Measurements from ENCODE around the gene ENTR1.

The ENTR1 gene

GRCh38 chr9:136378170-136379002 lies 32.0 kb downstream of the ENTR1 start:
- in situ Hi-C loops (cut with MboI; ENCODE audit: low sequenced_read_pairs): no loop called here

- in situ Hi-C loops (cut with MboI; ENCODE audit: low sequenced_read_pairs): no loop called here
Observed at GRCh38 chr9:136377341-136378169, 32.9 kb downstream of the ENTR1 start.

GRCh38 chr9:136376457-136376856 lies 34.0 kb downstream of the ENTR1 start:
- in situ Hi-C loops (cut with MboI; ENCODE audit: low sequenced_read_pairs): no loop called here

- in situ Hi-C loops (cut with MboI; ENCODE audit: low sequenced_read_pairs): no loop called here
Observed at GRCh38 chr9:136375096-136375495, 35.3 kb downstream of the ENTR1 start.

DNA sequence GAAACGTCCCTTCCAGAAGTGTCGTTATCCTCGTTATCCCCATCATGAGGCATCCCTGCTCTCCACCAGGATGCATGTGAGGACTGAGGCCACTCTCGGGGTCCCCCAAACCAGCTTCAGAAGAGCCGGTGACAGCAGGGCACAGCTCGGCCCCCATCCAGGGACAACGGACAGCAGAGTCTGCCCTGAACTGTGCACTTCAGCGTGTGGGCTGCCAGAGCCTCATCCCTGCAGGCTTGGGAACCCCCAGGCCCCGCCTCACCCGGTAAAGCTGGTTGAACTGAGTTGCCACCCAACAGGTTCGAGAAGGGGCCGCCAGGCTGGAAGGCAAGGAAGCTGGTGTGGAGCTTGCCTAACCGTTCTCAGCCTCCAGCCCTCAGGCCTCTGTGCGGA lies 36.2 kb downstream of the ENTR1 start:
- in situ Hi-C loops (cut with MboI; ENCODE audit: low sequenced_read_pairs): no loop called here

DNA sequence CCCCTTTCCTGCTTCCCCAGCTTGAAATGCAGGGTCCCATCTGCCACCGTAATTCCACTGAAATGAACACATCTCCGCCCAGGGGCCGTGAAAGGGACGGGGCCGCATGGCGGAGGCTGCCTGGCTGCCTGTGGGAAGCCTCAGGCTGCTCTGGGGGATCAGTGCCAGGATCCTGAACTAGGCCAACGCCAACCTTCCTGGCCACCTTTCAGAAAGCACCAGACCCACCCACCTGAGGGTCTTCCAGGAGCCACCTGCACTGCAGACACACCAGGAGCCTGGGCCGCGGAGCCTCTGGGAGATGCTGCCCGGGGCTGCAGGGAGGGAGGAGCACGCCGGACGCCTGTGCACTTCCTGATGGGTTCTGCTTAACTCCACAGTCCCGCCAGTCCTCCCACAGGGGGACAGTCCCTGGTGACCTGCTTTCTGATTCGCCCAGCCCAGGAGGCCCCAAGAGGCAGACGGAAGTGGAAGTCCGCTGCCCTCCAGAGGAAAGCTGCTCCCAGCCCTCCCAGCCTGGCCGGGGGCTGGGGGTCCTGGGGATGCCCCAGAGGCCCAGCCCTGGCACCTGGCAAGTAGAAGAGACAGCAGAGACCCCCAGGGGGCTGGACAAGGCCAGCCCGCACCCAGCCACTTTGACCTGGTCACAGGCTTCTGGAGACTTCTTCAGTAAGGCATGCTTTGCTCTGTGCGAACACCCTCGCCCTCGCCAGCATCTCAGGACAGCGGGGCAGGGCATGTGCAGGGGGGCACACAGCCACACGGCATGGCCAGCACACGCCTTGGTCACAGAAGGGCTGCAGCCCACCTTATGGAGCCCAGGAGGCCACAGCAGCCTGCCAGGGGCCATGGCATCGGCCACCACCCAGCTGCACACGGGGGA lies 36.9 kb downstream of the ENTR1 start, which contains the start of gene CARD9:
Gene CARD9, minus strand, starts transcription at position 370 of the 883 bp plus-strand sequence. CDS start 1,591 bp downstream, outside the sequence.
- in situ Hi-C loops (cut with MboI; ENCODE audit: low sequenced_read_pairs): no loop called here

DNA sequence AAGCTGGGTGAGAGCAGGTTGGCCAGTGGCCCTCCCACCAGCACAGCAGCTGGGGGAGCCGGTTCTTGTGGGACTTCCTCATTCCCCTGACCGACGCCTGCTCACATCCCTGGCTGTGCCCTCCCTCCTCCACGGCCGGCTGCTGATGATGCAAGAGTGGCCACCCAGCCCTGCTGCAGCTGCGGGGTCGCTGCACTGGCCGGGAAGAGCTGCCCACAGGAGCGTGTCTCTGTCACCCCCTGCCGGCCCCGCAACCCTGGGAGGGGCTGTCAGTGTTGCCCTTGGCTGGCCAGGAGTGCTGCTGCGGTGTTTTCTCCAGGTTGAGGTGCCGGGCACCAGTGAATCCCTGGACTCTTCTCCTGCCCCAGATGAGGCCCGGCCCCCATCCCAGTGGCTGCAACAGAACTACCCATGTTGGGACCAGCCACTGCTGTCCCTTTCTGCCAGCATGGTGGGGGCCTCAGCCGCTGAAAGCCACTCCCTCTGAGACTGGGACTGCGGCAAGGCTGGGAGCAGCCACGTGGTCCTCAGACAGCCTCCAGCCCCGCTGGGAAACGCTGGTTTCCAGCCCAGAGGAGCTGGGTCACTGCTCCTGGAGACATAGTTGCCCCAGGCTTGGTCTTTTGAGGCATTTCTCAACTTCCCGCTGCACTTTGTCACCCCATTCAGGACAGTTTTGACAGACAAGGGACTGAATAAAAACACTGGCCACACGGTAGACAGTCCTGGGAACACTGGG lies 37.7 kb downstream of the ENTR1 start:
- in situ Hi-C loops (cut with MboI; ENCODE audit: low sequenced_read_pairs): no loop called here

- in situ Hi-C loops (cut with MboI; ENCODE audit: low sequenced_read_pairs): no loop called here
Observed at GRCh38 chr9:136372006-136372405, 38.4 kb downstream of the ENTR1 start.

- in situ Hi-C loops (cut with MboI; ENCODE audit: low sequenced_read_pairs): no loop called here
Observed at GRCh38 chr9:136371533-136371880, 38.9 kb downstream of the ENTR1 start.

DNA sequence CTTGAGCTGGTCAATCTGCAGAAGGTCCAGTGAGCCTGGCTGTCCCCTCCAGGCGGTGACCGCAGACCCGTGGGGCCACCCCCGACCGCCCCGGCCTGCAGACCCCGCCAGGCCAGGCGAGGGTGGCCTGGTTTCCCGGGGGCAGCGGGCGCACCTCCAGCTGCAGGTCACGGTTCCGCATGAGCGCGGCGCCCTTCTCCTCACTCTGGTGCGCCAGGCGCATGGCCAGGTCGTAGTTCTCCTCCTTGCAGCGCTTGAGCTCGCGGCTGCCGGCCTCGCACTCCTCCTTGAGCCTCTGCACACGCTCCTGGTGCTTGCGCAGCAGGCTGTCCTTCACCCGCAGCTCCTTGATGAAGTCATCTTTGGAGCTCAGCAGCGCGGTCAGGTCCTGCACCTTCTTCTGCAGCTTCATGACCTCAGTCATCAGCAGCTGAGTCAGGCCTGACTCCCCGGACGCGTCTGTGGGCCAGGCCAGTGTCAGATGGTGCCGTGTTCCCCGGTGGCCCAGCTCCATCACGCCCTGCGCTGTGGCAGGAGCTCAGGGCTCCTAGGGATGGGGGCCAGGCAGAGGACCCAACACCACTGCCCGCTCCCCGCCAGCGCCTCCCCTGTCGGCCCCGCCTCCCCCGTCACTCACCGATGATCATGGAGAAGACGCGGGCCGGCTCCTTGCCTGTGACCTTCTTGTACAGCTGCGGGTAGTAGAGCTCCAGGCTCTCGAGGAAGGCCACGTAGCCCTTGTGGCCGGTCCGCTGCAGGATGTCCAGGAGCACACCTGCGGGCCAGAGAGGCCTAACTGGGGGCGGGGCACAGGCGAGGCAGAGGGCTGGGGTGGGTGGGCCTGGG lies 39.5 kb downstream of the ENTR1 start:
- in situ Hi-C loops (cut with MboI; ENCODE audit: low sequenced_read_pairs): no loop called here

DNA sequence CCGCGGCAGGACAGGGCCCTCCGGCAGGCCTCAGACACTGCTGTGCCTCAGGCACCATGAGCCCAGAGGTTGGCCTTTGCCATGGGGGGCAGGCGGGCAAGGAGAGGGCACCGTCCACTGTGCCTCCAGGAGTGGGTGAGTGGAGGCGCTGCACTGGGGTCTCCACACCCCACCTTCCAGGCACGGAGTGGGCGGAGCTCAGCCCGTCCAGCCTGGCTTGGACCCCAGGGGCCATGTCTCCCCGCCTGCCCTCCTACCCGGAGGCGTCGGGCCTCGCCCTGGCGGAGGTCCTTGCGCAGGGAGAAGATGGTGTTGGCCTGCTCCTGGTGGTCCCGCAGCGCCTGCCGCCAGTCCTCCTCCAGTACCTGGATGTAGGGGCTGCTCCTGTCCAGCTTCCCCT lies 40.4 kb downstream of the ENTR1 start:
- in situ Hi-C loops (cut with MboI; ENCODE audit: low sequenced_read_pairs): no loop called here

DNA sequence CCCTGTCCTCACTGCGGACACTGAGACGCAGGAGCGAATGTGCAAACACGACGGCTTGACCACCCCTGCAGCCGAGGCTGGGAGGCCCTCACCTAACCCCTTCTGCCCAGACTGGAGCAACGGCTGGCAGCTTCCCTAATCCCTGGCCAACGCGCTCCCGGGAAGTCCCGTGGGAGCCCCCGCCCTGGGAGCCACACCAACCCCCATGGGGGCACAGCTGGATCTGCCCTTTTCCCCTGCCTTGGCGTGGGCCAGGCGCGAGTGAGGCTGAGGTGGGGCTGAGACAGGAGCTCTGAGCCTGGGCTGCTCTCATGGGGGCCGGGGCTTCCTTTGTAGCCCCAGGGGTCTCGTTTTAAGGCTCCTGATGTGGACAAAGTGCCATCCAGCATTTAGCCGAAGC lies 42.2 kb downstream of the ENTR1 start:
- in situ Hi-C loops (cut with MboI; ENCODE audit: low sequenced_read_pairs): no loop called here

DNA sequence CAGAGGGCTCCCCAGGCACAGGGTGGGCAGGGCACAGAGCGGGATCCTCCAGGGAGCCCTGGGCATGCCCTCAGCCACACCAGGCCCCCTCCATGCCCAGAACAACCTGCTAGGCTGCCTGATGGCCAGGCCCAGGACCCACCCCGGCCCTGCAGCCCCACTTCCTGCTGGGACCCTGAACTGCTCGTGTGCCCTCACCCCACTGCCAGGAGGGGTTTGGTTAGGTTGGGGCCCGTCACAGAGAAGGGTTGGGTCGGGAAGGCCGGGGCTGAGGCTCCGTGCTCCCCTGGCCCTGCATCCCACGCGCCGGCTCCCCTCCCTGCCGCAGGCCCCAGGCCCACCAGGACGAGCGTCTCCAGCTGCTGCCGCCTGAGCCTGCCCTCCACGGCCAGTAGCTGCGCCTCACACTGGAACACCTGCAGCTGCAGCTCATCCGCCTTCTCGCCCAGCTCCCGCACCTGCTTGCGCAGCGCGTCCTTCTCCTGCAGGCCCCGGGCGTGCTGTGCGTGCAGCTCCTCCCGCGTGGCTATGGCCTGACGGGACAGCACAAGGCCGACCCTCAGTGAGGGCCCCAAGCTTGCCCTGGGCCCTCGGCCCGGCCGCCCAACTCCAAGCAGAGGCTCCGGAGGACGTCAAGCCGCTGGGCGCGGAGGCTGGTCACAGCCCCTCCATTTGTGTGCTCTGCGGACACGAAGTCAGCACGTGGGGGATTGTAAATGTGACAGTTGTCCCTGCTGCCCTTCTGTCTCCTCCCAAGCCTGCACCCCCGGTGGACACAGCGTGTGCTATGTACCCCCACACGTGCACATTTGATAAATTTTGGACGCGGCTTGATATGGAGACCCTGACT lies 42.9 kb downstream of the ENTR1 start:
- in situ Hi-C loops (cut with MboI; ENCODE audit: low sequenced_read_pairs): no loop called here

DNA sequence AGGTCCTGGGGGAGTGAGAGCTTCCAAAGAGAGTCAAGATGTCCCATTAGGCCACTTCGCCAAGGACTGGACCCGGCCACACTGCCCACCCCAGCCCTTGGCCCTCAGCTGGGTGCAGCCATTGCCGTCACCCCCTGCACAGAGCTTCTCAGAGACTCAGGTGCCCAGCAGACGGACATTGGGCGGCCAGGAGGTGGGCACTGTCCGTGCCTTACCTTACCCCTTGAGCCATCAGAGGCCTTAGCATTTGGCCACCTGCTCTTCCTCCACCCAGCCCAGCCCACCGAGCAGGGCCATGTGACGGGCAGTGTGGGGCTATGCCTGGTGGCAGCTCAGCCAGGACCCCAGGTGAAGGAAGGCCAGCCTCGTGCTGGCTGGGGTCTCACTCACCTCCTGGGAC lies 43.6 kb downstream of the ENTR1 start:
- in situ Hi-C loops (cut with MboI; ENCODE audit: low sequenced_read_pairs): no loop called here

GRCh38 chr9:136365775-136366222 lies 44.6 kb downstream of the ENTR1 start:
- in situ Hi-C loops (cut with MboI; ENCODE audit: low sequenced_read_pairs): no loop called here

- in situ Hi-C loops (cut with MboI; ENCODE audit: low sequenced_read_pairs): no loop called here
Observed at GRCh38 chr9:136364942-136365774, 45.3 kb downstream of the ENTR1 start.

DNA sequence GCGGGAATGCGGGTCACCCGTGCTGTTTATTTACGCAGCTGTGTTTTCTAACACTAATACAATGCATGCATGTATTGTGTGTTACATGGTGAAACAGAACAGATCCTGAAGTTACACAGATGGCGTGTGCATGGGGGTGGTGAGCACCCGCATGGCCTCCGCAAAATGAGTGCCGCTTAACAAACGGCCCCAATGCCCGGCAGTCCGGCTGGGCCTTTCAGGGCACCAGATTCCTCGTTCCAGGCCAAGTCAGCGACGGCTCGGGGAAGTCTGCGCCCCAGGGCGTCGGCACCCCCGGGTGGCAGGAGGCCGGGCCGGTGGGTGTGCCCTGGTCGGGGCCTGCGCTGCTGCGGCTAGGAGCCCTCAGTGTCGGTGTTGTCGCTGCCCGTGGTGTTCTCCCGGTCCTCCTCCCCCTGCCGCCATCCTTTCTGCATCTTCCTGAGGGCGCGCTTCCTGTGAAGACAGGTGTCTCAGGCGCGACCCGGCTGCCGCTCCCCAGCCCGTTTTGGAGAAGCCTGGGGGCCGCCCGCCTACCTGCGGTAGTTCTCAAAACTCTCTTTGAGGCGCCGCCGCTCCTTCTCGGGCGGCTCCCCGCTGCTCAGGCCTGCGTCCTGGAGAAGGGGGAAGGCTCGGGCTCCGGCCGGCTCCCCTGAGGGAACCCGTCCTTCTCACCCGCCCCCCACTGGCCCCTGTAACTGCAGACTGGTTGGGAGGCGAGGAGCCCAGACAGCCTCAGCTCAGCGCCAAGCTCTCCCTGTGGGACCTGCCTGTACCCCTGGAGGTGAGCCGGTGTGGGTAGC lies 46.3 kb downstream of the ENTR1 start:
- in situ Hi-C loops (cut with MboI; ENCODE audit: low sequenced_read_pairs): no loop called here
